ENCODE results near the gene PBOV1. TPM values are rescaled to one million over a fixed set of nuclear protein-coding genes. Genes with fewer than 3 reads are reported as not detected.

Gene PBOV1
- polyA plus RNA-seq (2011; rRNA removed) = not detected in 2 replicates
- not detected in 2 replicates for polyA plus RNA-seq (2012; cell fraction: cytosol; rRNA removed)
- not detected in 2 replicates for polyA plus RNA-seq (2012; cell fraction: nucleus; rRNA removed)
- not detected in 3 replicates for polyA plus RNA-seq (2017; fragmentation: RNase III; extraction: RNeasy Plus Mini Kit Qiagen cat#74134 plus additional on column Dnase treatment)
- not detected in 2 replicates for polyA minus RNA-seq (2011; rRNA and poly(A)+ RNA removed)

GRCh38 chr6:138218449-138218848 is at the start of gene PBOV1:
TSS of gene PBOV1 (minus strand) at chr6:138218491. CDS start at chr6:138218395, 96 bp downstream.
- ChIA-PET POLR2A (no interaction called here), CTCF (no interaction called here)
- TF ChIP-seq ZNF302 (CRISPR knock-in tag; IDR thresholded peaks at IDR 0.05) (no peak), ZC3H11A (IDR thresholded peaks at IDR 0.05) (no peak), CEBPB (IDR thresholded peaks at IDR 0.05) (no peak), BHLHE40 (IDR thresholded peaks at IDR 0.05; ENCODE audit: low read depth, low read length) (no peak), GATA3 (IDR thresholded peaks at IDR 0.05; ENCODE audit: borderline replicate concordance) (no peak), HDAC2 (IDR thresholded peaks at IDR 0.05) (no peak), NFE2L2 (conservative IDR thresholded peaks at IDR 0.05; ENCODE audit: low read length) (no peak), POLR2A (IDR thresholded peaks at IDR 0.05; ENCODE audit: low read length) (no peak), EHF (CRISPR knock-in tag; IDR thresholded peaks at IDR 0.05) (no peak), MAZ (IDR thresholded peaks at IDR 0.05; ENCODE audit: borderline replicate concordance, low read depth, low read length) (no peak), ATOH8 (CRISPR knock-in tag; IDR thresholded peaks at IDR 0.05; ENCODE audit: low read depth) (no peak), SMC3 (IDR thresholded peaks at IDR 0.05) (no peak), RNF2 (IDR thresholded peaks at IDR 0.05; ENCODE audit: borderline replicate concordance, low read depth) (no peak), HOXA7 (CRISPR knock-in tag; IDR thresholded peaks at IDR 0.05) (no peak), EHMT2 (IDR thresholded peaks at IDR 0.05; ENCODE audit: low read depth) (no peak), TP53 (CRISPR knock-in tag; IDR thresholded peaks at IDR 0.05) (no peak)
- H3K4me2 ChIP-seq = no peak within 1 kb of the TSS
- no peaks in the 10 kb centered on the region for H3K9me3 ChIP-seq
- no peak within 1 kb of the TSS for H3K27ac ChIP-seq
- H3K4me1 ChIP-seq = no peaks in the 10 kb centered on the region
- ATAC-seq (no peak), FAIRE-seq (no peak), DNase-seq (ENCODE audit: low read depth in 1 of 2, low spot score in 1 of 2) (no peak)
- WGBS (ENCODE audit: missing lambda C conversion rate) = 24% methylated on average over 2 of the region's 2 CpGs
- no peak within 1 kb of the TSS for H3K4me3 ChIP-seq

- TF ChIP-seq HOXB13 (CRISPR knock-in tag; IDR thresholded peaks at IDR 0.05; ENCODE audit: low read depth) (no peak), POLR2AphosphoS2 (conservative IDR thresholded peaks at IDR 0.05; ENCODE audit: low read length) (no peak), EHMT2 (IDR thresholded peaks at IDR 0.05; ENCODE audit: low read depth) (no peak), PHF8 (IDR thresholded peaks at IDR 0.05; ENCODE audit: borderline replicate concordance, low read depth) (no peak), RCOR1 (IDR thresholded peaks at IDR 0.05; ENCODE audit: low read depth, low read length) (no peak), JUNB (IDR thresholded peaks at IDR 0.05) (no peak), USF2 (IDR thresholded peaks at IDR 0.05) (no peak), POLR2A (IDR thresholded peaks at IDR 0.05; ENCODE audit: low read length) (no peak)
- H3K4me1 ChIP-seq = no peaks in the 10 kb centered on the region
- no peak overlapping the region for H3K4me3 ChIP-seq
- FAIRE-seq (no peak), DNase-seq (ENCODE audit: low read depth in 1 of 2, low spot score in 1 of 2) (no peak), ATAC-seq (no peak)
- 50% methylated on average over 3 of the region's 3 CpGs for WGBS (ENCODE audit: missing lambda C conversion rate)
- H3K4me2 ChIP-seq = no peak overlapping the region
- H3K9me3 ChIP-seq = no peaks in the 10 kb centered on the region
- CTCF ChIA-PET = no interaction called here
- POLR2A ChIA-PET = no interaction called here
- H3K27ac ChIP-seq = no peak overlapping the region
Measured at GRCh38 chr6:138266095-138266494, 47.8 kb upstream of the PBOV1 start.

GRCh38 chr6:138264372-138264880 is 46.1 kb upstream of the PBOV1 start:
- Histone ChIP-seq H3K4me2 (no peak overlapping the region), H3K4me1 (no peaks in the 10 kb centered on the region), H3K4me3 (no peak overlapping the region), H3K27ac (no peak overlapping the region), H3K9me3 (no peaks in the 10 kb centered on the region)
- DNase-seq (ENCODE audit: low read depth in 1 of 2, low spot score in 1 of 2) (no peak), ATAC-seq (no peak), FAIRE-seq (no peak)
- TF ChIP-seq BHLHE40 (IDR thresholded peaks at IDR 0.05; ENCODE audit: low read depth, low read length) = no peak
- ChIA-PET CTCF (no interaction called here), POLR2A (no interaction called here)

All from A549 (cell line).